Stimulated activated CD4-positive, alpha-beta T cell treated with anti-CD3 and anti-CD28 coated beads, TNF-alpha, amount 100 ng/mL, for 4 hours (primary cell): ENCODE measurements around the gene PIP5KL1.
"Not testable (repeated sequence)": the region's sequence is repeated elsewhere in the genome, so short reads cannot be mapped to it uniquely, and the experiment has no call there.

Experiments
- DNase-seq, 3 experiments: peaks; one replicate each; pipeline ENCODE4 v3.0.0-alpha.2; 2020; ENCODE audit warnings: low read depth in 3 of 3

PIP5KL1 gene

DNA sequence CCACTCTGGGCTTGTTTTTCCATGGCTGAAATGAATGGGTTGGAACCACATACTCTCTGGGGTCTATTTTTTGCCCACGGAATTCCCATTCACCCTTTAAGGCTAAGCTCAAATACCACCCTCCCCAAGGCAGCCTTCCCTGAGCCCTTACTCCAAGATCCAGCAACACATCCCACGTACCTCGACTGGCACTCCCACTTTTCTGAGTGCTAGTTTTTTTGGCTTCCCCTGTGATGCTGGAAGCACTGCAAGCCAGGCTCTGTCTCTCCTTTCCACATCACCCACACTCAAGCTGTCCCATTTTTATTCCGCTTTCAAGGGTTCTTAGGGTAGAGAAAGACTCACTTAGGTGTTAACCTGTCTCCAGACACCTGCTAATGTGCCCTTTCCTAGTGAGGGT, 37.2 kb downstream of the PIP5KL1 start:
- no peak for DNase-seq

DNA sequence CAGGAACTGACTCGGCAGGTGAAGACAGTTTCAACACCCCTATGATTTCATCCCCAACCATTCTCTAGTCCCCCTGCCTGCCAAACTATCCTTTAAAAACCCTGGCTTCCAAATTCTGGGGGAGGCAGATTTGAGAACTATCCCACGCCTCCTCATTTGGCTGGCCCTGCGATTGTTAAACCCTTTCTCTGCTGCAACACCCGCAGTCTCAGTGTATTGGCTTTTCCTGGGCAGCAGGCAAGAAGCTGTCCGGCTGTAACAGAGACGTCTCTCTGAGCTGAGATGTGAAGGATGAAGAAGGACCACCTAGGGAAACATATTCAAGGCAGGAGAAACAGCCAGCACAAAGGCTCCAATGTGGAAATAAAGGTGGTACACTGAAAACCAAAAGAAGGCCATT, 37.7 kb downstream of the PIP5KL1 start:
- no peak for DNase-seq

DNA sequence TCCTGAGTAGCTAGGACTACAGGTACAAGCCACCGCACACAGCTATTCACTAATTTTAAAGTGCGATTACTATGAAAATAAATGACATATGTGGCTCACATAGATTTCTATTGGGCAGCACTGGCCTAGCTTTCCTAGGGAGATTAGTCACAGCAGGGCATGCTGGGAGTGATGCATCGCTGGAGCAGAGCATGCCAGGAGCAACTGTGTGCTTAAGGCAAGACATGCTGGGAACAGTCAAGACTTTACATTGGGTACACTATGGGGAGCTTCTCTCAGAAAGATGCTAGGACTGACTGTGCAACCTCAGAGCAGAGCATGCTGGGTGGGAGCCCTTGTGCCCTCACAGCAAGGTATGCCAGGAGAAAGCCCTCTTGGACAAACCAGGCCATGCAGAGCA, 40.5 kb downstream of the PIP5KL1 start:
- DNase-seq: no peak

DNA sequence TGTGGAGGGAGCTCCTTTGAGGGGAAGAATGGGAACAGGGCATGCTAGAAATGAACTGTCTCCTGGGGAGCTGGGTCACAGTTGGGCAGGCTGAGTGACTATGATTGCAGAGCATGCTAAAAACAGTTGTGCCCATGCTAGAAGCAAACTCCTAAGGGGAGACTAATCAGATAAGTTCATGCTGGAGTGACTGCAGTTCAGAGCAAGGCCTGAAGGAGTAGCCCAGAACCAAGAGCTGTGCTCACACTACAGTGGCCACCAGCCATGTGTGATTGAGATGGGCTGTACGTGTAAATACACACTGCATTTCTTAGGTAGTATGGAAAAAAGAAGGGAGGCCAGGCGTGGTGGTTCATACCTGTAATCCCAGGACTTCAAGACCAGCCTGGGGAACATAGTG, 42.8 kb downstream of the PIP5KL1 start:
- DNase-seq: no peak

DNA sequence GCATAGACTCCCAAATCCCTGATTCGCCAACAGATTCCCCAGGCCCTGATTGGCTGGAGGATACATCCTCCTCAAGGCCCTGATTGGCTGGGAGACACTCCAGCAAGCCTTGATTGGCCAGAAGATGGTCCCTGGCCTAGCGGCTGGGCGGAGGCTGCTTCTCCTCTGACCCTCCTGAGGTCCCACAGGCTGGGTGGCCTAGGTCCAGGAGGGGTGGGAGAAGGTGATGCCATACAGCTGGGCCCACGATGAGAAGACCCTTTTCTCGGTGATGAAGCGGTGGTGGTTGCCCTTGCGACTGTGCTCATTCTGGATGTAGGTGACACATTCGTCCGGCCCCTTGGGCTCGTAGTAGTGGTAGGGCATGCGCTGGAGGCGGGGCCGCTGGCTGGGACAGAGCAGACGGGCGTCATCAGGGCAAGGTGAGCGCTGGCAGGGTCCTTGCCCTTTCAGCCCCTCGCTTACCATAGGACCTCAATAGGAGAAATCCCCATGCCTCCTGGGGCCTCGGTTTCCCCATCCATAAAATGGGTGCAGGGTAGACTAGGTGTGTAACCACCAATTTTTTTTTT, 44.1 kb downstream of the PIP5KL1 start:
- no peak for DNase-seq

DNA sequence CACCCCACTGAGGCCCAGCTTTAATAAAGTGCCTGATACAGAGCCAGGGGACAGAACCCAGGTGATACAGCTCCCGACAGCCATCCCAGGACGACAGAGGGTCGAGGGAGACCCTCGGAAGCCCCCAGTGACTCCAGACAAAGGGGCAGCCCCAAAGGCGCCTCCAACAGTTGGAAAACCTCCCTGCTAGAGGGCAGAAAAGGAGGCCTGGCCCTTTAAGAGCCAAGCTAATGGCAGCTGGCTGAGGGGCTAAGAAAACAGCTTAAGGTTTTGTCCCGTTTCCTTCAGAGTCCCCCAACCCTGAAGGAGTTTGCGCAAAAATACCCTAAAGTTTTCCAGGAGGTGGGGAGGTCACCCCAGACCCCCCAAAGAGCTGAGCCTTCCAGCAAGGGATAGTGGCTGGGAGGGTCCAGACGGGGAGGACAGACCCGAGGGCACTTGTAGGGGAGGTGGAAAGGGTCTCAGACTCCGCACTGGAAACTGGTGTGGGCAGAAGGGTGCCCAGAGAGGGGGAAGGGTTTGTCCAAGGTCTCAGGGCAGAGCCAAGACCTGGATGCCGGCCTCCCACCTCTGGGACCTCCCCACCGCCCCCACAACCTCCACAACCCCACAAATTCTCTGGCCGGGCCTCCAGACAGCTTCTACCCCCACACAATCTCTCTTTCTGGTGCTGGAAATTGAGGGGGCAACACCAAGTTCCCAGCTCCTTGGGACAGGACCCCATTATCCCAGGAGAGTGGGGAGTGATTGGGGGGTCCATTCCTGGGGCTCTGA, 44.9 kb downstream of the PIP5KL1 start:
- no peak for DNase-seq

DNA sequence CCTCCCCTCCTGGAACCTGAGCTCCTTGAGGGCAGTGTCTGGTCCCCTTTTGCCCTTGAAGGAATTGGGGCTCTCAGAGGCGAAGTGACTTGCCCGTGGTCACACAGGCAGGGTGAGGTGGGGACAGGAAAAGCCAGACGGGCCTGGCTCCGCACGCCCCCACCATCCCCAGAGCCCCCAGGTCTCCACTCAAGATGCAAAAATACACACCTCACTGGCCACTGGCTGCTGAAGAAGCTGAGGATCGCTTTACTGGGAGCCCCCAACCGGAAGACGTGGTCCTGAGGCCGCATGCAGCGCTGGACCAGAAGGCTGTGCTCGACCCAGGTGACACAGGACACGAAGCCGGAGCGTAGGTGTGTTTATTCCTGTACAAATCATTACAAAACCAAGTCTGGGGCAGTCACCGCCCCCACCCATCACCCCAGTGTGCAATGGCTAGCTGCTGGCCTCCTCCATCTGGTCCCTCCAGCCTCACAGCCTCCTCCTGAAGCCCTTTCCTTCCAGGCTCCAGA, 45.5 kb downstream of the PIP5KL1 start:
- no peak for DNase-seq

DNA sequence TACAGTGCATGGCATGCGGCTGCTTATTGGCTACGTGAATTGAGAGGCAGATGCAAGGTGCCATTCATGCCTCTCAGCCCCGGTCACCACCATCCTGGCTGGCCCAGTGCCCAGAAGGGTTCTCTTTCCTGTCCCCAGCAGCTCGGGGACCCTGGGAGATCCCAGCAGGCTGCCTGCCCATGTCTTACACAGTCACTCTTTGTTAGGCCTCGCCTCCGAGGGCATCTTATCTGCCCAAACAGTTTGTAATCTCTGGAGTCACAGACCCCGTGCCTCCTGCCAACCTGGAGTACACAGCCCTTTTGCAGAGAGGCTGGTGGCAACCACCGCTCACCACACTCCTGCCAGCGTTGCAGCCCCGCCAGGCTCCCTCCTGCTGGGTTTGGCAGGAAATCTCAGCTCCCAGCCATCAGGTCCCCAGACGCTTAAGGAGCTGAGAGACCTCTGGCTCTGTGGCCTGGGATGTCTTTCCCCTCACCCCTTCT, 46.1 kb downstream of the PIP5KL1 start:
- DNase-seq: no peak

DNA sequence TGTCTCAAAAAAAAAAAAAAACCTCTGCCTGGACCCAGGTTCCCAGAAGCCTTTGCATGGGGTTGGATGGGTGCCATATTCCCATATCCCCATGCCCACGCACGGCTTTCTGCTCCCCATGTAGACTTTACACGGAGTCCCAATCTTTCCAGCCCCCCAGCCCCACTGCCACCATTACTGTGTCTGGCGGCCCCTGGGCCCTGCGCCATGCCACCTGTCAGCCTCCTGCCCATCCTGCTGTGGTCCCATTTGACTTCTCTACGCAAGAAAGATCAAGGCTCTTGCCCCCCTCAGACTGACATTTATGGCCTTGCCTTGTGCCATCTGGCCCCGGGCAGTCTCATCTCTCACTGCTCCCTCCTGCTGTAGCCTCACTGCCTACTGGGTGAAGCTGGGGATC, 46.6 kb downstream of the PIP5KL1 start:
- no peak for DNase-seq

DNA sequence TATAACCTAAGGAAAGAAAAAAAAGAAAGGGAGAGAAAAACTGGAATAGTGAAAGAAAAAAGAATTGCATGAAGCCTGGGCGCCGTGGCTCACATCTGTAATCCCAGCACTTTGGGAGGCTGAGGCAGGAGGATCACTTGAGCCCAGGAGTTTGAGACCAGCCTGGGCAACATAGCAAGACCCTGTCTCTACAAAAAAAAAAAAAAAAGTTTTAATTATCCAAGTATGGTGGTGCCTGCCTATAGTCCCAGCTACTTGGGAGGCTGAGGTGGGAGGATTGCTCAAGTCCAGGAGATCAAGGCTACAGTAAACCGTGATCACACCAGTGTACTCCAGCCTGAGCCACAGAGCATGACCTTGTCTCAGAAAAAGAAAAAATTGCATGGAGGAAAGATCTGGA, 48.9 kb downstream of the PIP5KL1 start:
- not testable (repeated sequence) for DNase-seq

DNA sequence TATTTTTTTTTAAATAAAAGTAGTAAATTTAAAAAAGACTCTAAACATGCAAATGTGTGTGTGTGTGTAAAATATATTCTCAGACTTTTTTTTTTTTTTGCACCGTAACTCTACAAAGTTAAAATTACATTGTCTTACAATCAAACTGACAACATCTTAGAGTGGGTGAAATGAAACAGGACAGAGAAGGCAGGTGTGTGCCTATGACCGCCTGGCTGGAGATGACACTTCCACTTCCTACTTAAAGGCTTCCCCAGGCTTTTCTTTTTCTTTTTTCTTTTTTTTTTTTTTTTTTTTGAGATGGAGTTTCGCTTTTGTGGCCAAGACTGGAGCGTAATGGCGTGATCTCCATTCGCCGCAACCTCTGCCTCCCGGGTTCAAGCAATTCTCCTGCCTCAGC, 50.4 kb downstream of the PIP5KL1 start:
- DNase-seq: no peak

DNA sequence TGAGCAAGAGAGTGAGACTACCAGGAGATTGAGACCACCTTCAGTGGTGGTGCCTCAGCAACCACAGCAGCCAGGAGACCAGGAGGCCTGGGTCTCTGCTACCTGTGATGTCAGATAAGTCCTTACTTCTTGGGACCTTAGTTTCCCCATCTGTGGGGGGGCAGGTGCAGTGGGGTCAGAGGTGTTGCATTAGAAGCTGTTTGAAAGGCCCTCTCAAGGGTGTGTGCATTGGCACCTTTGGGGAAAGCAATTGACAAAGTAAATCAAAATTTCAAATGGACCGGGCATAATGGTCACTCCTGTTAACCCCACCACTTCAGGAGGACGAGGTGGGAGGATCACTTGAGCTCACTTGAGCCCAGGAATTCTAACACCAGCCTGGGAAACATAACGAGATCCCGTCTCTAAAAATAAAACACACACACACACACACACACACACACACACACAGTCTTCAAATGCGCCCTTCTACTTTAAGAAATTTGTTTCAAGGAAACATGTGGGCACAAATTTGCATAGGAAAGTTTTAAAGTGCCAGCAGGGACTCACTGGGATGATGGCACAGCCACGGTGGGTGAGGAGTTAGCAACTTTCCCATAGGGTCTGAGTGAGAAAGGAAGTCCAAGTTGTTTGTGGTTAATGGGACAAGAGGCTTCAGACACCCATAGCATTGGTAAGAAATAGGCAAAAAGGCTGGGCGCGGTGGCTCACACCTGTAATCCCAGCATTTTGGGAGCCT, 51.8 kb downstream of the PIP5KL1 start:
- DNase-seq: no peak

DNA sequence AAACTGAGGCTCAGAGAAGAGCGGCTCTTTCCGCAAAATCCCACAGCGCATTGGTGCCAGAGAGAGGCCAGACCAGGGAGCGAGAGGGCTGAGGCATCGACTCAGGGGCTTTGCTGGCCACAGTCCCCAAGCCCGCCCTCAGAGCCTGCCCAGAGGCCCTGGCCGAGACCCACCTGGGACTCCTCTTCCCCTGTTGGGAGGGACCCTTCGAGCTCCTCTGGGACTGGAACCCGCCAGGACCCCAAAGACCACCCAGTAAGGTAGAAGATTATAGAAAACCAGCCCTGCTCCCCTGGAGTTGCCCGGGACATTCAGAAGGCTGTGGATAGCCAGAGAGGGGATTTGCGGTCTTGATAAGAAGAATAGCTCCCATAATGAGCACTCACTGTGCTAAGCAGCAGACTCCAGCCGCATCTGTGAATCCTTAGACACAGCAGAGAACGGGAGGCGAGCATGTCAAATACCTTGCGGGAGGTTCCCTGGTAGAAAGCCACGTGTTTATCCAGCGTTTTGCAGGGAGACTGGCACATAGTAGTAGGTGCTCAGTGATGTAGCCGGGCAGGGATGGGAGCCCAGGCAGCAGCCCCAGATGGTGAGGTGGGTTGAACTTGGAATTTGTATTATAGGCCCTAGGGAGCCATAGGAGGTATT, 52.5 kb downstream of the PIP5KL1 start:
- no peak for DNase-seq

DNA sequence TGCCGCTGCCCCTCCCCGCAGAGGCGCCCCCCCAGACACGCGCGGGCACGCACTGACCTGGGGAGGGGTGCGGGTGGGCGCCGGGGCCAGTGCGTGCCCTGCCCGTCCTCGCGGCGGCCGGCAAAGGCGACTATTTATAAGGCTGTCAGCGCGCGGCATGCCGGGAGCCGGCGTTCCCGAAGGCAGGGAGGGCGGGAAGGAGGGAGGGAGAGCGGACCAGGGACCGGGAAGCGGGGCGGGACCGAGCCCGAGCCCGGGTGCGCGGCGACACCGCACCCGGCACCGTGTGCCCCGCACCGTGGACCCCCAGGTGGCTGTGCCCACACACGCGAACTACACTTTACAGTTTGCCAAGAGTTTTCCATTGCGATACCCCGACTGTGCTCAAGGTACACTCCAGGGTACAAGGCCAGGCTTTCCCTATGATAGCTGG, 53.0 kb downstream of the PIP5KL1 start, which contains the start of gene AK1:
Gene AK1 (minus strand): TSS at position 110 of the 433 bp plus-strand sequence. CDS start 3,058 bp downstream, outside the sequence.
- DNase-seq: no peak

DNA sequence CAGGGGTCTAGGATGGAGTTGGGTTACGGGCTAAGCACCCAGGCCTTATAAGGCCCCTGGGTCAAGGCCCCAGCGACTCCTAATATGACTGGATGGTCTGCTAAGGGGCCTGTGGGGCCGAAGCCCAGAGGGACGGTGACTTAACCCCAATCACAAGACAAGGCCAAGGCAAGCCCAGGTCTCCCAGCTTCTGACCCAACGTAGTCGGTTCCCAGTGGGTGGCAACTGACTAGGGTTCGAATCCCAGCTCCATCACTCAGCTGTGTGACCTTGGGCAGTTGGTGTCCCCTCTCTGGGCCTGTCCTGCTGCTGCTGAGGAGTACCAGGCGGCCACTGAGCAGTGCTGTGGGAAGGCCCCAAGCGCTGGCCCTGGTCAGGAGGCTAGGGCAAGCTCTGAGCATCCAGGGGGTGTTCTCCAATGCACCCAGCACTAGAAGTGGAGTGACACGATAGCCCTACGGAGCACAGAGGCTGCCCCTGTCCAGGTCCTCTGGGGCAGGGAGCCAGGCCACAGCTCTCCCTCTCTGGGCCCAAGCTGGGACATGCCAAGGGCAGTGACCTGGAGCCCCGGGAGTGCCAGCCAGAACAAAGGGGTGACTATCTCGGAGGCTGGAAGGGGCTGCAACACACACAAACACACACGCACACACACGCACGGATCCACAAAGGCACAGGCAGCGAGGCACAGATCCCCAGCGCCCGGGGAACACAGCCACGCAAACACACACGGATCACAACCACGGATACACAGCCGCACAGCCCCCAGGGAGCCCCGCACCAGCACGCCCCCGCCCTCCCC, 53.6 kb downstream of the PIP5KL1 start:
- no peak for DNase-seq

DNA sequence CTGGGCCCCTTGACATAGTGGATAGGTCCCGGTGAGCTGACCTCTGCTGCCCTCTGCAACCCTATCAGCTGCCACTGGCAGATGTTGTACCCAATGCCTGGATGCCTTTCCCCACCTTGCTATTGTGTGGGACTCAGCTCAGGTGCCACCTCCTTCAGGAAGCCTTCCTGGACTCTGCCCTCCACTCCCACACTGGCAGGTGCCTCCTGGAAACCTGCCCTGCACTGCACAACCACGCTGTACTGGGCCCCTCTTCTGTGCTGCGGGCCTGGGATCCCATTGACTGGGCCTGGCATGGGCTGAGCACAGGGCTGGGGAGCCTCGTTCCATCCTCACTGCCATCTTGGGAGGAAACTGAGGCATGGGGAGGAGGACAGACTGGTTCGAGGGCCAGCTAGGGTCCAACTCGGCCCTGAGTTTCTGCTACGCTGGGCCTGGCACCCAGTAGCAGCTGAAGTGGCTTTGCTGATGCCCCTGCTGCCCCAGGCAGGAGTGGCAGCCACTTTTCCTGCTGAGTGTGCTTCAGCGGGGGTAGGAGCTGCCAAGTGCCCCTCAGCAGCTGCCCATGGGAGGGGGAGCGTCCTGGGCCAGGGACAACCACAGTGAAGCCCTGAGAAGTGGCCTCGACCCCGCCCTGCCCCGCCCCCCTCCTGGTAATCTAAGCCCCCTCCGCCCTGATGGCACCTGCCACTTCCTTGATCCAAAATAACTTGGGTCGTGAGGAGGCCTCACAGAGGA, 54.4 kb downstream of the PIP5KL1 start:
- no peak for DNase-seq

DNA sequence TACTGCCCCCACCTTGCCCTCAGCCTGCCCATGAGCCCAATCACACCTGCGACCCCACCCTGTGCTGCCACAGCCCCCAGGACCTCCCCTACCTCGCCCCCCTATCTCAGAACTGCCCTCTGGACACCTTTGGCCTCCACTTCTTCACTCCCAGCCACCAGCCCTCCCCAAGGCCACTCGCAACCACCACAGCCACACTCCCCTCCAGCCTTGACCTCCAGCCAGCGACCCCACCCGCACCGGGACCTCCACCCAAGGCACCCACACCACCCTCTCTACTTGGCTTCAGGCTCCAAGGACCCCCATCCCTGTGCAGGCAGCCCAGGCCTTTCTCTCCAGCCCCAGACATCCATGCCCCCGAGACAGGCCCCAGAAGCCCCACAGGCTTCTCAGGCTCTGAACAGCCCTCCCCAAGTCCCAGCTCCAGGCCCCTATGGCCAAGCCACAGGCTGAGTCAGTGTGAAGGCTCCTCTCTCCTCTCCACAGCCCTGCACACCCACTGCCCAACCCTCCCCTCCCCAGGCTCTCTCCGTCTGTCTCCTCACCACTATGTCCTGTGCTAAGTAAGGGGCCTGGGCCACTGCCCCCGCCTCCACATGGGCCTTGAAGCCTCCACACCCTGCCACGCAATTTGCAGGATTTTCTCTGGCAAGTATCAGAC, 55.1 kb downstream of the PIP5KL1 start:
- DNase-seq: no peak

DNA sequence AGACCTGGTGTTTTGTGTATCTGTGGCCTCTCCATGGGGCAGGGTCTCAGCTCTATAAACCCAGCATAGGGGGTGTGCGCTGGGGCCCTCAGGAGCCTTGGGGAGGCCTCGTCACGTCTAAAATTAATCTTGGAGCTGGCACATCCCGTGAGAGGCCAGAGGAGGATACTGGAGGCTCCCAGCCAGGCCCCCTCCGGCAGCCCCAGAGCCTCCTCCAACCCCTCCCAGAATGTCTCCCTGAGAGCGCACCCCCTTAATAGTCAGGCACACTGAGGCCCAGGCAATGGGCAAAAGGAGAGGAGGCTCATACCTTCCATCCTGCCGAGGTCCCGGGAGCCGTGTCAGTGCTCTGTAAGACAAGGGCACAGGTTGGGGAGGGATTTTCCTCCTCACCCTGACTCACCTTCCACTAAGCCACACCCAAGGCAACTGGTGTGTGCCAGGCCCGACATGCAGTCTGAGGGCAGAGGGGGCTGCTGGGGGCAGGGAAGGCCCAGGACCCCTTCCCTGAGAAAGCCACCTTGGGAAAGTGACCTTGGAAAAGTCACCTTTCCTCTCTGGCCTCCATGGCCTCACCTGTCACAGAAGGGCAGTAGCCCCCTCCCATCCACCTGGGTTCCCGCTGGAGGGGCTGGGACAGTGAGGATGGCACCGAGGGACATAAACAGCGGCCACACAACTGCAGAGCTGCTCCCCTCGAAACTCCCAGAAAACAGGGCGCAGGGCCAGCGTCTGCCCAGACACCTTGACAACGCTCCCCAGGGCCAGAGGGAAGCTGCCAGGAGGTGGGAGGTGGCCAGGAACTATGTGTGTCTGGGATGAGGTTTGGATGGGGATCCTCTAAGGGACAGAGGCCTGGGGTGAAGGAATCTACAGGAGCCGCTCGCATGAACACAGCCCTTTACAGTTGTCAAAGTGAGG, 56.0 kb downstream of the PIP5KL1 start:
- DNase-seq: no peak

DNA sequence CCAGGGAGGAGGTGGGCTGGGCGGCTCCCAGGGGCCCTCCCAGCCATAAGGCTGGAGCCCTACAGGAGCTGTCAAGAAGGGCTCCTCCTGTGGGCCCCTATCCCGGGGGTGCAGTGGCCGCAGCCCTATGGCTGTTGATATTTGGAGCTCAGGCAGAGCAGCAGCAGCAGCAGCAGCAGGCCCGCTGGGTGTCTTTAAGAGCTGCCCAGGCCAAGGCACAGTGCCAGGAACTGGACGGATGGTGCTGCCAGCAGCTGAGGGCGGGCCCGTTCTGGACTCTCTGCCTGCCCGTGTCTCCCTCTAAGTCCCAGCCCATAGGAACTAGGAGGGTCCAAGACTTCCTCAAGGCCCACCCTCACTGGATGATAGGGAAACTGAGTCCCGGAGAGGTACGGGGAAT, 56.7 kb downstream of the PIP5KL1 start:
- DNase-seq: no peak
